ENCODE measurements around the gene SLC27A4.

Gene SLC27A4

GRCh38 chr9:128391956-128392301 is 51.6 kb downstream of the SLC27A4 start:
- DNase-seq (ENCODE audit: low spot score): no peak

DNA sequence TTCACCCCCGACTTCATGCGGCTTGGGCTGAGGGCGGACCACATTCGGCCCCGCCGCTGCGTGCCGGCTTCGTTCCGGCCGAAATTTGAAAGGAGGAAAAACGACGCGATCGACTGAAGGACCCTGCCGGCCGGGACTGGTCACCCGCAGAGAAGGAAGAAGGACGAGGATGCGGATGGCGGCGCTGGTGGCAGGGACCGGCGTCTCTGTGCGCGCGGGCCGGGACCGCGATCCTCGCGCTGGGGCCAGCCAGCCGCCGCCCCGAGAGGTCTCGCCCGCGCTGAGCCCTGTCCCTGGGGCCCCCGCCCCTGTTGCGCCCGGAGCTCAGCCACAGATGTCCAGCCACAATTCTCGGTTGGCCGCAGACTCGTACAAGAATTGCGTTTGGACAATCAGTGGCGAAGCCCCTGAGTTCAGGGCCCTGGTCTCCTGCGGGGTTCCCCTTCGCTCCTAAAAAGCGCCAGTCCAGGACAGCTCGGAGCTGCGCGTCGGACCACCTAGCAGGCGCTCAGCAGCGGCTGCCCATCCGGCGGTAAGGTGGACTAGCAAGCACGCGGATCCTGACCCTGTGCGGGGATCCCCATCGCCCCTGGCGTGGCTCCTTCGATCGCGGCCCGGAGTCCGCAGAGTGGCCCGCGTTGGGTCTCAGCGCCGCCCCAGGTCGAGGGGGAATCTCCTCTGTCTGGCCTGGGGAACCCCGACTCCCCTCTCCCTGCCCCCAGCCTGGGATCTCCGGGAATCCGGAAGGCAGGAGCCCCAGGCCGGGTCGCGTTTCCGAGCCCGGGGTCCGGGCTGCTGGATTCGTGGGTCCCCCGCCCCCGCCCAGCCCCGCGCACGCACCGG is 52.2 kb downstream of the SLC27A4 start:
- no peak for DNase-seq (ENCODE audit: low spot score)

DNA sequence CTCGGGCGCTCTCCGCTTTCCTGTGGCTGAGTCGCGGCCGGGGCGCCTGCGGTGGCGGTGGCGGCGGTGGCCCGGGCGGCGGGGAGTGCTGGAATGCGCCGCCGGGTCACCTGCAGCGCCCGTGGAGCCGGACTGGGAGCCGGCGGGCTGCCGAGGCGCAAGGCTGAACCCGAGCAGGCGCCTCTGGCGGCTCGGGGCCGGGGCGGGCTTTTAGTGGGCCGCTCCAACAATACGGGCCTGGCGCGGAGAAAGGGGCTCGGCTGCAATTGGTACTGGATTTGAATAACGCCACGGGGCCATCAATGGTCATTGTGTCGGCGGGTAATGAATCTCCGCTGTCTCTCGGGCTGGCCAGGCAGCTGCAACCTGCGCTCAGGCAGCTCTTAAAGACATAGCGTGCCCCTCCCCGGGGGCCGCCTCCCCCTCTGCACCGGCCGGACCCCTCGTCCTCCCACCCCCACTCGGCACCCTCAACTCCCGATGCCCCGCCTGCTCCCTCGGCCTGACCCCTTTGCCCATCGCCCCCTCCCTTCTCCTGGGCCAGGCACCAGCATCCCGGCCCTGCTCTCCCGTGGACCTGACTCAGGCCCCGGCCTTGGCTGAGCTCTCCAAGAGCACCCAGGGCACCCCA is 52.9 kb downstream of the SLC27A4 start:
- DNase-seq (ENCODE audit: low spot score): no peak

GRCh38 chr9:128393970-128394369 is 53.6 kb downstream of the SLC27A4 start:
- DNase-seq (ENCODE audit: low spot score): no peak

DNA sequence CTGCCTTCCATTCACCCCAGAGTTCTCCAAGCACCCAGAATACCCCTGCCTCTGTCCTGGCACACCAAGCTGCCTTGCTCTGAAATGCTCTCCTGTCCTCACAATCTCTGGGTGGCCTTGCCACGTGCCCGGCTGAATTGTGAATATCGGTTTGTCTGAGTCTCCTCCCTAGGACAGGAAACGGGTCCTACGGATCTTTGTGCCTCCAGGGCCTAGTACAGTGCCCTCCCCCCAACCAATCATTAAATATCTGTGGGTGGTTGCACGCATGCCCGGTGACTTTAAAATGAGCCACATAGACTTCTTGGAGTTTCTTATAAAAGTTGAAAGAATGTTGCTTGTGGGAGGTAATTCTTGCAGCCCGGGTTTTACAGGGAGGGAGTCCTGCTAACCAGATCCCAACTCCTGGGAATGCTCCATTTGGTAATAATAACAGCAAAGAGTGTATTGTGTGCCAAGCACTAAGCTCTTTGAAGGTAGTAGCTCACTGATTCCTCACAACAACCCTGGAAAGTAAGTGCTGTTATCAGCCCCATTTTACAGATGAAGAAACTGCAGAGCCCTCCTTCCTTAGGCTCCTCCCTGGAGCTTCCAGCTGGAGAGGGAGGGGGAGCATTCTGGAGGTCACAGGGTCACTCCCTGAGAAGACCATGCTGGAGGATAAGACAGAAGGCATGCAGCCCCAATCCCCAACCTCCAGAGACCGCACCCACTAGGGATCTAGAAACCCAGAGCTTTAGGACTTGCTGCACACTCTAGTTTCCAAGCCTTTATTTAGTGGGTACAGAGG is 54.2 kb downstream of the SLC27A4 start:
- no peak for DNase-seq (ENCODE audit: low spot score)

DNA sequence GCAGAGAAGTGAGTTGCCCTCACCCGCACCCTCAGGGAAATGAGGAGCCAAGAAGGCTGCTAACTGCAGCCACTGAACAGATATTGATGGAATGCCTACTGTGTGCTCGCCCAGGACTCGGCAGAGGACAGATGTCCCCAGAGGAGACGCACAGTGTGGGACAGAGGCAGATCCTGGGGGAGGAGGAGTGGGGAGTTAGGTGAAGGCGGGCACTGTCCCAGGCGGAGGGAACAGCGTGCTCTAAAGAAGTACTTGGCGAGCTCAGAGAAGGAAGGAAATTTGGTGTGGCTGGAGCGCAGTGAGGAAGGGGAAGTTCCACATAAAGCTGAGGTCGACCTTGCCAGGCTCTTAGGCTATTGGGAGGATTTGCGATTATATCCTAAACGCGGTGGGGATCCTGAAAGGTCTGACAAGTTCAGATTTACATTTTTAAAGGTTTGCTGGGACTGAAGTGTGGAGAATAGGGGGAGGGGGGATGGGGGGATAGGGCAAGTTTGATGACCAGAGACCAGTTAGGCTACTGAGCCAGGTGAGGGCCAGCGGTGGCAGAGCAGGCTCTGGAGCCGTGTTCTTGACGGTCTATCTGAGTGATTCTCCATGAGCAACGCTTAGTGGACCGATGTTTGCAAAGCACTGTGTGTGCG is 56.8 kb downstream of the SLC27A4 start:
- DNase-seq (ENCODE audit: low spot score): no peak

DNA sequence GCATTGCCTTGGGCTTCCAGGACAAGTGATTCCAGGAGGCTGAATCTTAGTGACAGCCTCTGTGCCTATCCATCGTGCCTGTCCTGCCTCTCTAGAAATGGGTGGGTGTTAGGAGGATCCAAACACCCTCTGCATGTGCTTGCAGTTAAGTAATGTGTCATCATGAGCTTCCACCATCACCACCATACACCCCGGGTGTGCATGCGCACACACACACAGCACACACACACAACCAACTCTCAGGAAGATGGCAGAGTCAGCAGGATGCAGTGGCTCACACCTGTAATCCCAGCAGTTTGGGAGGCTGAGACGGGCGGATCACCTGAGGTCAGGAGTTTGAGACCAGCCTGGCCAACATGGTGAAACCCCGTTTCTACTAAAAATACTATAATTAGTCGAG is 57.5 kb downstream of the SLC27A4 start:
- DNase-seq (ENCODE audit: low spot score): no peak

GRCh38 chr9:128399861-128400260 is 59.5 kb downstream of the SLC27A4 start:
- DNase-seq (ENCODE audit: low spot score): no peak

GRCh38 chr9:128404560-128404959 is 64.2 kb downstream of the SLC27A4 start:
- DNase-seq (ENCODE audit: low spot score): no peak

DNA sequence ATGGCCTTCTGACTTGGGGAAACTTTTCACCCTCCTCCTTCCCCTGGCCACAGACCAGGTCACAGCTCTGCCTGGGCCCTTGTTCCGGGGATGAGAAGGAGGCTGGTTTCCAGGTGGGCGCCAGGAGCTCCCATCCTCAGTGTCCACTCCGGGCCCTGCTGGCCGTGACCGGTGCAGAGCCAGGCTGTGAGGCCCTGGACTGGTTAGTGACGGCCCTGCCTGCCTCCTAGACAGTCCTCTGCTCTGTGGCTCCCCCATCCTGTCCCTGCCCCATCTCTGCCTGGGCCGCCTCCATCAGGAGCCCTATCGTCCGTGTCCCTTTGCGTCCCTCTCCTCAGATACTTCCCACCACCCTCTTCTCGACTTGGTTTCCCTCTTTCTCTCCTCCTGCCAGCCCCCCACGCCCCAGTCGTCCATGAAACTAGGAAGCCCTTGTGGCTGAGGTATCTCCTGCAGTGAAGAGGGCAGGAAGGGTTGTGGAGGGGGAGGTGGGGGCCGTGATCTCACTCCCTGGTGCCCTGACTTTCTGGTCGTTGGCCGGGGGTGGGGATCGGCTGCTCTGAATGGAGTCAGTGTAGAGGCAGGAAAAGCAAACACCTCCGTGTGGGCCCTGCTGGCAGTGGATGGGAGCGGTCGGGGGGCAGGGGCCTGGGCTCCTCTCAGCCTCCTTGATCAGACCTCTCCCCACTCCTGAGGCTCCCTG is 64.9 kb downstream of the SLC27A4 start:
- DNase-seq (ENCODE audit: low spot score): no peak

- no peak for DNase-seq (ENCODE audit: low spot score)
Observed at GRCh38 chr9:128405780-128406171, 65.4 kb downstream of the SLC27A4 start.

GRCh38 chr9:128406848-128407391 is 66.6 kb downstream of the SLC27A4 start:
- DNase-seq (ENCODE audit: low spot score): no peak

GRCh38 chr9:128408963-128409431 is 68.7 kb downstream of the SLC27A4 start:
- no peak for DNase-seq (ENCODE audit: low spot score)

- no peak for DNase-seq (ENCODE audit: low spot score)
Observed at GRCh38 chr9:128409450-128409849, 69.1 kb downstream of the SLC27A4 start.

GRCh38 chr9:128409978-128410377 is 69.7 kb downstream of the SLC27A4 start:
- no peak for DNase-seq (ENCODE audit: low spot score)
